ENCODE measurements around the gene UVRAG. TPM values are rescaled to one million over a fixed set of nuclear protein-coding genes. Genes with fewer than 3 reads are reported as not detected.

The UVRAG gene
- total and polyA plus RNA-seq, 2 donors (not counting 1 experiment from before 2014, with no cell fraction given): 37.7 to 94.1 TPM

DNA sequence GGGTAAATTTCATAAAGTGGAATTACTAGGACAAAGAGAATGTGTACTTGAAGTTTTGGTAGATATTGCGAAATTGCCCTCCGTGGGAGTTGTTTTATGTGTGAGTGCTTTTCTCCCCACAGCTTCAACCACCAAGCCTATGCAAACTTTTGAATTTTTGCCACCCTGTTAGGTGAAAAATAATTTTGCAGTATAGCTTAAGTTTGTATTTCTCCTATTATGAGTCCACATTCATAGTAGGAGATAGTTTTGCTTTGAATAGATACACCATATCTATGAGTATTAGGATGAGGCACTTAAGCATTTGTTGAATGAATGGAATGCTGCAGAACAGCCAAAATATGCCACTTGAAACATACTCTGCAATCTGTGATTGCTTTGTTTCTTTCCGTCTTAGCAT, 43.6 kb downstream of the UVRAG start:
- Histone ChIP-seq H3K27me3 (replicated peaks in 1 of 4; ENCODE audit: control extremely low read depth in 1 of 4, control insufficient read depth in 3 of 4, insufficient read depth in 4 of 4, low read length in 3 of 4) (no peaks in the 10 kb centered on the region), H3K4me3 (ENCODE audit: control extremely low read depth in 1 of 5, extremely low read depth in 1 of 5, insufficient read depth in 1 of 5, low read depth in 2 of 5, low read length in 4 of 5) (no peak overlapping the region), H3K36me3 (replicated peaks in 1 of 2; ENCODE audit: control extremely low read depth in 1 of 2, control insufficient read depth in 1 of 2, extremely low read depth in 1 of 2, insufficient read depth in 2 of 2, low read length in 1 of 2) (peaks cover 10 to 38% of the 10 kb centered on the region in 2 experiments), H3K79me2 (ENCODE audit: control insufficient read depth, insufficient read depth, low read length) (peaks cover 93% of the 10 kb centered on the region), H3K27ac (ENCODE audit: low read length in 2 of 2) (no peak overlapping the region), H3K9me3 (ENCODE audit: control extremely low read depth in 1 of 3, control insufficient read depth in 2 of 3, insufficient read depth in 1 of 3, low read length in 2 of 3) (no peaks in the 10 kb centered on the region), H4K20me1 (ENCODE audit: control insufficient read depth, insufficient read depth, low read length, poor library complexity, severe bottlenecking) (peaks cover 65% of the 10 kb centered on the region), H3K9ac (ENCODE audit: low read length) (no peak overlapping the region), H3K4me1 (ENCODE audit: control insufficient read depth in 2 of 2, insufficient read depth in 2 of 2, low read length in 2 of 2) (peaks cover 5% of the 10 kb centered on the region in 2 donors), H2AFZ (ENCODE audit: insufficient read depth, low read depth, low read length, poor library complexity, severe bottlenecking) (no peak overlapping the region), H3K4me2 (replicated peaks; ENCODE audit: low read depth, low read length, poor library complexity, severe bottlenecking) (no peak overlapping the region)
- ChIA-PET CTCF (interaction anchor here (1.0 kb wide), 1 partner anchor 10 kb away, joined by 3 read pairs; no protein-coding TSS in a partner anchor), POLR2A (no interaction called here)
- intact Hi-C loops (cut with micrococcal nuclease): no loop called here
- no peak for DNase-seq
- no peaks in the 10 kb centered on the region for H3K9me3 Mint-ChIP-seq (ENCODE audit: insufficient read depth)
- TF ChIP-seq EZH2 (IDR thresholded peaks at IDR 0.05; ENCODE audit: borderline replicate concordance, insufficient read depth, low read depth, low read length, poor library complexity, severe bottlenecking): no peak
- TF ChIP-seq, protein P1, sequence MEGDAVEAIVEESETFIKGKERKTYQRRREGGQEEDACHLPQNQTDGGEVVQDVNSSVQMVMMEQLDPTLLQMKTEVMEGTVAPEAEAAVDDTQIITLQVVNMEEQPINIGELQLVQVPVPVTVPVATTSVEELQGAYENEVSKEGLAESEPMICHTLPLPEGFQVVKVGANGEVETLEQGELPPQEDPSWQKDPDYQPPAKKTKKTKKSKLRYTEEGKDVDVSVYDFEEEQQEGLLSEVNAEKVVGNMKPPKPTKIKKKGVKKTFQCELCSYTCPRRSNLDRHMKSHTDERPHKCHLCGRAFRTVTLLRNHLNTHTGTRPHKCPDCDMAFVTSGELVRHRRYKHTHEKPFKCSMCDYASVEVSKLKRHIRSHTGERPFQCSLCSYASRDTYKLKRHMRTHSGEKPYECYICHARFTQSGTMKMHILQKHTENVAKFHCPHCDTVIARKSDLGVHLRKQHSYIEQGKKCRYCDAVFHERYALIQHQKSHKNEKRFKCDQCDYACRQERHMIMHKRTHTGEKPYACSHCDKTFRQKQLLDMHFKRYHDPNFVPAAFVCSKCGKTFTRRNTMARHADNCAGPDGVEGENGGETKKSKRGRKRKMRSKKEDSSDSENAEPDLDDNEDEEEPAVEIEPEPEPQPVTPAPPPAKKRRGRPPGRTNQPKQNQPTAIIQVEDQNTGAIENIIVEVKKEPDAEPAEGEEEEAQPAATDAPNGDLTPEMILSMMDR (IDR thresholded peaks at IDR 0.05): no peak
- WGBS (ENCODE audit: insufficient coverage): no CpG with 5 or more reads among the region's 3 CpGs
- no peak overlapping the region for H3K4me3 Mint-ChIP-seq
- no peak overlapping the region for H3K27ac Mint-ChIP-seq
- H3K27me3 Mint-ChIP-seq: no peaks in the 10 kb centered on the region
- H3K4me1 Mint-ChIP-seq: peaks cover 55% of the 10 kb centered on the region
- no peak for ATAC-seq (ENCODE audit: low read depth)

DNA sequence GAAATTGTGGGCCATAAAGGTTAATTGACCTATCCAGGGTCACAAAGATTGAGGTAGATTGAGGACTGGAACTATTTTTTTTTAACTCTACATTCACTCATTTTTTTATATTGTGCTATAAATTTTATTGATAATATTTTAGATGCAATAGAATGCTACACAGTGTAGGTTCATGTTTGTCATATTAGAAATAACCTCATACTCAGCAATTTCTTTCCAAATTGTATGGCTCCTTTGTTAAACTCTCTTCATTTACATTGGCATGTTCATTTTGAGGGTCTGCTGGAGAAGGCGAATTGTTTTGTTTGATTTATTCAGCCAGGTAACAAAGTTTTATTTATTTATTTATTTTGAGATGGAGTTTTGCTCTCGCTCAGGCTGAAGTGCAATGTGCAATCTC, 44.6 kb downstream of the UVRAG start:
- CTCF ChIA-PET: interaction anchor here (0.9 kb wide), 1 partner anchor 14 kb away, joined by 3 read pairs; no protein-coding TSS in a partner anchor
- no peak overlapping the region for H3K9ac ChIP-seq (ENCODE audit: low read length)
- H3K79me2 ChIP-seq (ENCODE audit: control insufficient read depth, insufficient read depth, low read length): peaks cover 93% of the 10 kb centered on the region
- Mint-ChIP-seq H3K4me3 (no peak overlapping the region), H3K4me1 (peaks cover 57% of the 10 kb centered on the region), H3K27me3 (no peaks in the 10 kb centered on the region), H3K9me3 (ENCODE audit: insufficient read depth) (no peaks in the 10 kb centered on the region), H3K27ac (no peak overlapping the region)
- POLR2A ChIA-PET: no interaction called here
- no peaks in the 10 kb centered on the region for H3K9me3 ChIP-seq (ENCODE audit: control extremely low read depth in 1 of 3, control insufficient read depth in 2 of 3, insufficient read depth in 1 of 3, low read length in 2 of 3)
- no peak for TF ChIP-seq EZH2 (IDR thresholded peaks at IDR 0.05; ENCODE audit: borderline replicate concordance, insufficient read depth, low read depth, low read length, poor library complexity, severe bottlenecking)
- TF ChIP-seq, protein P1 (IDR thresholded peaks at IDR 0.05): no peak
- WGBS (ENCODE audit: insufficient coverage): no CpG with 5 or more reads among the region's 2 CpGs
- peaks cover 6 to 43% of the 10 kb centered on the region in 2 experiments for H3K36me3 ChIP-seq (replicated peaks in 1 of 2; ENCODE audit: control extremely low read depth in 1 of 2, control insufficient read depth in 1 of 2, extremely low read depth in 1 of 2, insufficient read depth in 2 of 2, low read length in 1 of 2)
- intact Hi-C loops (cut with micrococcal nuclease): no loop called here
- H2AFZ ChIP-seq (ENCODE audit: insufficient read depth, low read depth, low read length, poor library complexity, severe bottlenecking): no peak overlapping the region
- H4K20me1 ChIP-seq (ENCODE audit: control insufficient read depth, insufficient read depth, low read length, poor library complexity, severe bottlenecking): peaks cover 65% of the 10 kb centered on the region
- DNase-seq (no peak), ATAC-seq (ENCODE audit: low read depth) (no peak)
- no peaks in the 10 kb centered on the region for H3K27me3 ChIP-seq (replicated peaks in 1 of 4; ENCODE audit: control extremely low read depth in 1 of 4, control insufficient read depth in 3 of 4, insufficient read depth in 4 of 4, low read length in 3 of 4)
- peaks cover 5% of the 10 kb centered on the region in 2 donors for H3K4me1 ChIP-seq (ENCODE audit: control insufficient read depth in 2 of 2, insufficient read depth in 2 of 2, low read length in 2 of 2)
- no peak overlapping the region for H3K4me2 ChIP-seq (replicated peaks; ENCODE audit: low read depth, low read length, poor library complexity, severe bottlenecking)
- no peak overlapping the region for H3K4me3 ChIP-seq (ENCODE audit: control extremely low read depth in 1 of 5, extremely low read depth in 1 of 5, insufficient read depth in 1 of 5, low read depth in 2 of 5, low read length in 4 of 5)
- H3K27ac ChIP-seq (ENCODE audit: low read length in 2 of 2): no peak overlapping the region
